ENCODE measurements around the gene DLGAP5. TPM values are rescaled to one million over a fixed set of nuclear protein-coding genes. Genes with fewer than 3 reads are reported as not detected.

DLGAP5 gene
- total RNA-seq, 1 experiment from 2014 or later, result 118 TPM

GRCh38 chr14:55136241-55136640 lies 55.1 kb downstream of the DLGAP5 start:
- H2BK120ac ChIP-seq (ENCODE audit: low read depth, low read length, poor library complexity, severe bottlenecking), result no peak overlapping the region
- no peak overlapping the region for H3T11ph ChIP-seq (ENCODE audit: low read length)
- H3K4me1 ChIP-seq (ENCODE audit: insufficient read depth, low read length), result no peaks in the 10 kb centered on the region
- DNase-seq, result no peak
- H3K79me2 ChIP-seq (ENCODE audit: insufficient read depth, low read length), result no peaks in the 10 kb centered on the region
- H4K20me1 ChIP-seq (ENCODE audit: control insufficient read depth, insufficient read depth, insufficient read length), result no peaks in the 10 kb centered on the region
- no peaks in the 10 kb centered on the region for H3K23me2 ChIP-seq (ENCODE audit: insufficient read length, low read depth, low read length, poor library complexity, severe bottlenecking)
- no peak overlapping the region for H3K18ac ChIP-seq (ENCODE audit: insufficient read length, low read depth, low read length)
- no peaks in the 10 kb centered on the region for H3K79me1 ChIP-seq (ENCODE audit: insufficient read depth, low read depth, low read length, poor library complexity, severe bottlenecking)
- H2AFZ ChIP-seq (ENCODE audit: low read length), result no peak overlapping the region
- H3K36me3 Mint-ChIP-seq (ENCODE audit: insufficient read depth in 1 of 3, low read depth in 3 of 3), result peaks cover 3 to 4% (median 4%) of the 10 kb centered on the region in 3 experiments; a peak in 1 of 7 replicates
- no peaks in the 10 kb centered on the region for H3K4me1 Mint-ChIP-seq
- no peak overlapping the region for H3K27ac ChIP-seq (ENCODE audit: insufficient read length, low read depth, low read length)
- H4K5ac ChIP-seq (ENCODE audit: insufficient read length, low read depth, low read length), result no peak overlapping the region
- no peak overlapping the region for H3K14ac ChIP-seq (ENCODE audit: insufficient read depth, low read length)
- H3K4me3 Mint-ChIP-seq, result no peak overlapping the region
- no peak overlapping the region for H4K91ac ChIP-seq (ENCODE audit: insufficient read length, low read depth, low read length)
- no peak overlapping the region for H3K4ac ChIP-seq (ENCODE audit: low read depth, low read length)
- no peak overlapping the region for H2BK20ac ChIP-seq (ENCODE audit: low read depth, low read length, poor library complexity, severe bottlenecking)
- H3K4me2 ChIP-seq (ENCODE audit: insufficient read depth, insufficient read length, low read length), result no peak overlapping the region
- no peak overlapping the region; a peak in 1 of 7 replicates for H3K27ac Mint-ChIP-seq
- H3K9me3 ChIP-seq (ENCODE audit: control insufficient read depth, low read depth, low read length), result no peaks in the 10 kb centered on the region
- no peak overlapping the region for H2BK12ac ChIP-seq (ENCODE audit: insufficient read length, low read depth, low read length)
- H3K9me3 Mint-ChIP-seq, result no peaks in the 10 kb centered on the region
- H2BK5ac ChIP-seq (ENCODE audit: insufficient read length, low read length), result no peak overlapping the region
- H3K9ac ChIP-seq (ENCODE audit: extremely low read depth, insufficient read length, low read length), result no peak overlapping the region
- no peak overlapping the region for H4K8ac ChIP-seq (replicated peaks; ENCODE audit: insufficient read length, low read depth, low read length)
- H3K23ac ChIP-seq (ENCODE audit: insufficient read length, low read depth, low read length), result no peak overlapping the region
- H2BK15ac ChIP-seq (ENCODE audit: low read depth, low read length), result no peak overlapping the region
- no CpG with 5 or more reads among the region's 3 CpGs for WGBS (ENCODE audit: extremely low coverage, insufficient read length, low lambda C conversion rate)
- no peak overlapping the region for H3K56ac ChIP-seq (ENCODE audit: insufficient read length, low read depth, low read length)
- TF ChIP-seq, protein P1, sequence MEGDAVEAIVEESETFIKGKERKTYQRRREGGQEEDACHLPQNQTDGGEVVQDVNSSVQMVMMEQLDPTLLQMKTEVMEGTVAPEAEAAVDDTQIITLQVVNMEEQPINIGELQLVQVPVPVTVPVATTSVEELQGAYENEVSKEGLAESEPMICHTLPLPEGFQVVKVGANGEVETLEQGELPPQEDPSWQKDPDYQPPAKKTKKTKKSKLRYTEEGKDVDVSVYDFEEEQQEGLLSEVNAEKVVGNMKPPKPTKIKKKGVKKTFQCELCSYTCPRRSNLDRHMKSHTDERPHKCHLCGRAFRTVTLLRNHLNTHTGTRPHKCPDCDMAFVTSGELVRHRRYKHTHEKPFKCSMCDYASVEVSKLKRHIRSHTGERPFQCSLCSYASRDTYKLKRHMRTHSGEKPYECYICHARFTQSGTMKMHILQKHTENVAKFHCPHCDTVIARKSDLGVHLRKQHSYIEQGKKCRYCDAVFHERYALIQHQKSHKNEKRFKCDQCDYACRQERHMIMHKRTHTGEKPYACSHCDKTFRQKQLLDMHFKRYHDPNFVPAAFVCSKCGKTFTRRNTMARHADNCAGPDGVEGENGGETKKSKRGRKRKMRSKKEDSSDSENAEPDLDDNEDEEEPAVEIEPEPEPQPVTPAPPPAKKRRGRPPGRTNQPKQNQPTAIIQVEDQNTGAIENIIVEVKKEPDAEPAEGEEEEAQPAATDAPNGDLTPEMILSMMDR (conservative IDR thresholded peaks at IDR 0.05), result no peak
- H3K27me3 ChIP-seq (ENCODE audit: insufficient read depth, low read length), result no peaks in the 10 kb centered on the region
- H2AK5ac ChIP-seq (ENCODE audit: insufficient read length, low read length), result no peak overlapping the region
- H3K27me3 Mint-ChIP-seq (ENCODE audit: low read depth), result peaks cover 7% of the 10 kb centered on the region

Data from H9 (cell line).